MCF 10A (cell line): Measurements from ENCODE around the gene ARL6IP4. TPM values are rescaled to one million over a fixed set of nuclear protein-coding genes. Genes with fewer than 3 reads are reported as not detected.

Source experiments
- BruUV-seq: library from RNA; stranded (reverse); fragments of 400-500 nt; replicated peaks from 2 replicates; lab custom pipeline; 2021; lab: Mats Ljungman, UMichigan
- CTCF ChIA-PET: fragments of 300-600 bp; sonication (Branson Sonifier 250); formaldehyde crosslinking; extraction: SDS; loops from one replicate; lab custom pipeline; 2021; ENCODE audit warnings: antibody characterized with exemption, inconsistent platforms; lab: Yijun Ruan, JAX
- POLR2A ChIA-PET: fragments of 300-600, 350-650 bp; sonication (Branson Sonifier 250); formaldehyde crosslinking; extraction: SDS; loops from one replicate; lab custom pipeline; 2020; ENCODE audit warnings: antibody characterized with exemption, inconsistent platforms; lab: Yijun Ruan, JAX
- DNase-seq: peaks from one replicate; pipeline ENCODE4 v3.0.0-alpha.2; 2018; ENCODE audit not compliant: unreplicated experiment
- H3K27ac Mint-ChIP-seq: one replicate; pipeline ENCODE4 v1.8.0; 2022; ENCODE audit warnings: mild to moderate bottlenecking, low read depth, mixed read lengths; ENCODE audit not compliant: unreplicated experiment
- H3K27me3 Mint-ChIP-seq: one replicate; pipeline ENCODE4 v1.8.0; 2022; ENCODE audit warnings: mixed read lengths; ENCODE audit not compliant: insufficient read depth, unreplicated experiment
- H3K36me3 Mint-ChIP-seq: one replicate; pipeline ENCODE4 v1.8.0; 2022; ENCODE audit warnings: mild to moderate bottlenecking, moderate library complexity, mixed read lengths; ENCODE audit not compliant: insufficient read depth, unreplicated experiment
- H3K4me1 Mint-ChIP-seq: one replicate; pipeline ENCODE4 v1.8.0; 2022; ENCODE audit warnings: mixed read lengths; ENCODE audit not compliant: insufficient read depth, unreplicated experiment
- H3K4me3 Mint-ChIP-seq: one replicate; pipeline ENCODE4 v1.8.0; 2022; ENCODE audit warnings: mild to moderate bottlenecking, moderate library complexity, mixed read lengths; ENCODE audit not compliant: unreplicated experiment
- H3K9me3 Mint-ChIP-seq: one replicate; pipeline ENCODE4 v1.8.0; 2022; ENCODE audit warnings: mixed read lengths; ENCODE audit not compliant: unreplicated experiment
- intact Hi-C: fragments of 100-400 bp; cut with micrococcal nuclease; formaldehyde crosslinking; loops from 2 replicates; pipeline ENCODE4 v1.14.1; 2022
- total RNA-seq: library from RNA; stranded (reverse); gene quantifications from 2 replicates; pipeline ENCODE4 v1.2.3, GENCODE V29; 2022
- TF ChIP-seq, protein P1 (sequence below): fragments of 200-600 bp; IDR thresholded peaks from one replicate; pipeline ENCODE4 v1.8.0; 2022; ENCODE audit warnings: antibody characterized with exemption, mild to moderate bottlenecking; ENCODE audit not compliant: unreplicated experiment

The ARL6IP4 gene
- total RNA-seq, 1 experiment from 2014 or later = 198 TPM

- no peak for DNase-seq
- peaks cover 11% of the 10 kb centered on the region for H3K4me1 Mint-ChIP-seq
- no peaks in the 10 kb centered on the region for H3K27me3 Mint-ChIP-seq
- BruUV-seq = no TSS peak
- no peak overlapping the region for H3K27ac Mint-ChIP-seq
- ChIA-PET POLR2A (no interaction called here), CTCF (interaction anchor here (0.7 kb wide), 1 partner anchor 122 kb away, joined by 3 read pairs; no protein-coding TSS in a partner anchor)
- intact Hi-C loops = no loop called here
- TF ChIP-seq, protein P1, sequence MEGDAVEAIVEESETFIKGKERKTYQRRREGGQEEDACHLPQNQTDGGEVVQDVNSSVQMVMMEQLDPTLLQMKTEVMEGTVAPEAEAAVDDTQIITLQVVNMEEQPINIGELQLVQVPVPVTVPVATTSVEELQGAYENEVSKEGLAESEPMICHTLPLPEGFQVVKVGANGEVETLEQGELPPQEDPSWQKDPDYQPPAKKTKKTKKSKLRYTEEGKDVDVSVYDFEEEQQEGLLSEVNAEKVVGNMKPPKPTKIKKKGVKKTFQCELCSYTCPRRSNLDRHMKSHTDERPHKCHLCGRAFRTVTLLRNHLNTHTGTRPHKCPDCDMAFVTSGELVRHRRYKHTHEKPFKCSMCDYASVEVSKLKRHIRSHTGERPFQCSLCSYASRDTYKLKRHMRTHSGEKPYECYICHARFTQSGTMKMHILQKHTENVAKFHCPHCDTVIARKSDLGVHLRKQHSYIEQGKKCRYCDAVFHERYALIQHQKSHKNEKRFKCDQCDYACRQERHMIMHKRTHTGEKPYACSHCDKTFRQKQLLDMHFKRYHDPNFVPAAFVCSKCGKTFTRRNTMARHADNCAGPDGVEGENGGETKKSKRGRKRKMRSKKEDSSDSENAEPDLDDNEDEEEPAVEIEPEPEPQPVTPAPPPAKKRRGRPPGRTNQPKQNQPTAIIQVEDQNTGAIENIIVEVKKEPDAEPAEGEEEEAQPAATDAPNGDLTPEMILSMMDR = no peak
- H3K4me3 Mint-ChIP-seq = no peak overlapping the region
- H3K9me3 Mint-ChIP-seq = no peaks in the 10 kb centered on the region
- H3K36me3 Mint-ChIP-seq = no peaks in the 10 kb centered on the region
Observed at GRCh38 chr12:123019841-123020138, 39.3 kb downstream of the ARL6IP4 start.

DNA sequence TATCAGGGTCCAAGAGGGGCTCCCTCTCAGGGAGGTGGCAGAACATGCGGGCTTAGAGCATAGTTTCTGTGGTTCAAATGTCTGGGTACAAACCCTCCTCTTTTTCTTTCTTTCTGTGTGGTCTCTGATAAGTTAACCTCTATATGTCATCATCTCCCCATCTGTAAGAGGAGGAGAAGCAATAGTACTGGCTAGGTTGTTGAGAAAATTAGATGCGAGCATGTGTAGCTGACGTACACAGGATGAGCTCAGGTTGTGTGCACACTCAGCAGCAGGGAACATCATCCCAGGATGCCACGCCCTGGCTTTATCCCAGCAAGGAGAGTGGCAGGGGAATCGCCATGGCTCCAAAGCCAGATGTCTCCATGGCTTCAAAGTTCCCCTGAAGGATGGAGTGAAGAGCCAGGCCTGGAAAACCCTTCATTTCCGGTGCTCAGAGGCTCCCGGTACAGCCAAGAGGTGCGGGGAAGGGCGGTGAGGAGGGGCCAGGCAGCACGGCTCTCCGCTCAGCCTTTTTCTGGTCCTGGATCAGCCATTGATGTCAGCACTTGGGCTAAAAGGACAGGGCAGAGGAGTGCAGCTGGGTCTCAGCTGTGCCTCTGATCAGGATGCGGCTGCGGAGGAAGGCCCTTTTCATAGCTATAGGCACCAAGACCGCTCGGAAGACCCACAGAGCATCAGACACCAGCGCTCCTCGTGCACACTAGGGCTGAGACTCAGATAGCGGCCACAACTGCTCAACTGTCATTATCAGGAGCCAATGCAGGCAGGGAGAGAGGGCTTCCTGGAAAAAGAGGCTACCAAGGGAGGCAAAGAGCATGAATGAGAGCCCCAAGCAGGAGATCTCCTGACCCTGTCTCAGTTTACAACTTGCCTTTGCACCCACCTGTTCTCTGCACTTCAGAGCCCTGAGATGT is 41.5 kb downstream of the ARL6IP4 start:
- Mint-ChIP-seq H3K4me1 (peaks cover 11% of the 10 kb centered on the region), H3K9me3 (no peaks in the 10 kb centered on the region), H3K27ac (no peak overlapping the region), H3K27me3 (no peaks in the 10 kb centered on the region), H3K4me3 (no peak overlapping the region), H3K36me3 (no peaks in the 10 kb centered on the region)
- no TSS peak for BruUV-seq
- DNase-seq = no peak
- TF ChIP-seq, protein P1 = no peak
- intact Hi-C loops = no loop called here
- ChIA-PET CTCF (interaction anchor here (0.8 kb wide), 1 partner anchor 21 kb away, joined by 4 read pairs; no protein-coding TSS in a partner anchor), POLR2A (interaction anchor here (1.5 kb wide), 1 partner anchor 9 kb away, joined by 3 read pairs; no protein-coding TSS in a partner anchor)

- POLR2A ChIA-PET = interaction anchor here (0.5 to 1.5 kb wide), 4 partner anchors 8 to 262 kb away, joined by 3 read pairs; no protein-coding TSS in a partner anchor
- peaks cover 11% of the 10 kb centered on the region for H3K4me1 Mint-ChIP-seq
- CTCF ChIA-PET = no interaction called here
- DNase-seq = no peak
- no peaks in the 10 kb centered on the region for H3K27me3 Mint-ChIP-seq
- intact Hi-C loops = no loop called here
- H3K27ac Mint-ChIP-seq = no peak overlapping the region
- BruUV-seq = no TSS peak
- TF ChIP-seq, protein P1 = no peak
- H3K4me3 Mint-ChIP-seq = no peak overlapping the region
- H3K36me3 Mint-ChIP-seq = no peaks in the 10 kb centered on the region
- no peaks in the 10 kb centered on the region for H3K9me3 Mint-ChIP-seq
Observed at GRCh38 chr12:123022846-123023245, 42.4 kb downstream of the ARL6IP4 start.

DNA sequence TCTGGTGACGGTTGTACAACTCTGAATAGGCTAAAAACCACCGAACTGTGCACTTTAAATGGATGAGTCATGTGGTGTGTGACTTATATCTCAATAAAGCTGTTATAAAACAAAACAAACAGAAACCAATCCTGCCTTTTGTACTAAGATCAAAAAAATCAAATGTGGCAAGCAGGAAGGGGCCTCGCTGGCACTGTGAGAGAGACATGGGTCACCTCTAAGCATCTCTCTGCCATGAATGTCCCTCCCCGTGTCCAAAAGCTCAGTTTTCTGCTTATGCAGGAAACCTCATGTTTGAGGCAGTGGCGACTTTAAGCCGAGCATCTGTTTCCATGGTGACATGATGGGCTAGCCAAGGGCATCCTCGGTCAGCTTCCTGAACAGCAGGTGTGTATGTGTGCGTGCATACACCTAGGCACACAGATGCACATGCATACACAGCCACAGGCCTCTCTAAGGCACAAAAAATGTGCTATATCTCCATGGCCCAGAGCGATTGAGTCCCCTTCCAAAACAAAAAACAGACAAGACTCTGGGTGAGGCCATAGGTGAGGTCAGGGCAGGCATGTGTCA is 44.4 kb downstream of the ARL6IP4 start:
- no peaks in the 10 kb centered on the region for H3K36me3 Mint-ChIP-seq
- H3K9me3 Mint-ChIP-seq = no peaks in the 10 kb centered on the region
- ChIA-PET POLR2A (no interaction called here), CTCF (no interaction called here)
- intact Hi-C loops = no loop called here
- H3K27me3 Mint-ChIP-seq = no peaks in the 10 kb centered on the region
- BruUV-seq = no TSS peak
- DNase-seq = peak; percentile 3
- no peaks in the 10 kb centered on the region for H3K4me1 Mint-ChIP-seq
- TF ChIP-seq, protein P1 = no peak
- no peak overlapping the region for H3K27ac Mint-ChIP-seq
- no peak overlapping the region for H3K4me3 Mint-ChIP-seq
